A549 (cell line): ENCODE measurements around the gene ANK2. TPM values are rescaled to one million over a fixed set of nuclear protein-coding genes. Genes with fewer than 3 reads are reported as not detected.
A peak's percentile ranks its signal among the peaks of the same experiment; 100 is the strongest.

ENCODE experiments used
- ATAC-seq, 2 experiments: fragments of 200-7000 bp in 1 of 2; fragments of >200 bp in 1 of 2; cut with Nextera tagmentation in 1 of 2; cut with Tn5 transposase in 1 of 2; 3 replicates each; pipeline versions ENCODE4 v1.8.0 to v1.9.1; 2018 to 2020; ENCODE audit warnings: mild to moderate bottlenecking in 1 of 2, moderate library complexity in 1 of 2
- CTCF ChIA-PET: fragments of 300-600 bp; sonication (Branson Sonifier 250); formaldehyde crosslinking; extraction: SDS; loops from one replicate; lab custom pipeline; 2021; ENCODE audit warnings: antibody characterized with exemption, inconsistent platforms; lab: Yijun Ruan, JAX
- POLR2A ChIA-PET: fragments of 350-600 bp; formaldehyde crosslinking; extraction: SDS; loops from one replicate; lab custom pipeline; 2021; ENCODE audit warnings: antibody characterized with exemption, inconsistent platforms; lab: Yijun Ruan, JAX
- DNase-seq, 2 experiments: peaks; one replicate each; pipeline versions ENCODE4 v3.0.0 to v3.0.0-alpha.2; 2011 to 2016; ENCODE audit warnings: low read depth in 1 of 2, low spot score in 1 of 2
- FAIRE-seq: peaks from 2 replicates; lab custom pipeline; 2011; peaks lifted over from hg19 to GRCh38; lab: Jason Lieb, UNC
- H3K27ac ChIP-seq, 2 experiments: fragments of >200 bp; sonication (Bioruptor Twin); formaldehyde crosslinking; 3 replicates each; pipeline ENCODE4 v1.5.1; 2016 to 2017
- H3K4me1 ChIP-seq: fragments of >200 bp; sonication (Bioruptor Twin); formaldehyde crosslinking; 3 replicates; pipeline ENCODE4 v1.6.1; 2016
- H3K4me2 ChIP-seq: fragments of >200 bp; sonication (Bioruptor Twin); formaldehyde crosslinking; 3 replicates; pipeline ENCODE4 v1.6.1; 2016
- H3K4me3 ChIP-seq: fragments of >200 bp; sonication (Bioruptor Twin); formaldehyde crosslinking; 3 replicates; pipeline ENCODE4 v1.5.1; 2016
- H3K9me3 ChIP-seq: fragments of >200 bp; sonication (Bioruptor Twin); formaldehyde crosslinking; 3 replicates; pipeline ENCODE4 v1.6.1; 2016
- ATOH8 ChIP-seq: fragments of 250-450 bp; sonication (Bioruptor Pico); IDR thresholded peaks from 2 replicates; pipeline ENCODE4 v1.5.0; 2020; ENCODE audit warnings: low read depth, mild to moderate bottlenecking, moderate library complexity
- BHLHE40 ChIP-seq: IDR thresholded peaks from 2 replicates; pipeline ENCODE4 v1.6.1; 2012; ENCODE audit warnings: low read depth, low read length, inconsistent platforms
- CBX2 ChIP-seq: fragments of 200-600 bp; sonication (generic); IDR thresholded peaks from 2 replicates; pipeline ENCODE4 v1.6.1; 2016; ENCODE audit warnings: low read depth, mild to moderate bottlenecking, borderline replicate concordance
- CHD2 ChIP-seq: fragments of 150-350 bp; IDR thresholded peaks from 2 replicates; pipeline ENCODE4 v1.6.1; 2014; ENCODE audit warnings: low read length; ENCODE audit not compliant: partially characterized antibody
- CTCF ChIP-seq: fragments of >200 bp; sonication (Bioruptor Twin); formaldehyde crosslinking; IDR thresholded peaks from 3 replicates; pipeline ENCODE4 v1.5.1; 2016
- EHF ChIP-seq: fragments of 250-450 bp; sonication (Bioruptor Pico); IDR thresholded peaks from 2 replicates; pipeline ENCODE4 v1.5.0; 2020; ENCODE audit warnings: mild to moderate bottlenecking
- FOSL2 ChIP-seq, 2 experiments: fragments of 450-650 bp in 1 of 2; fragments of >200 bp in 1 of 2; sonication (Bioruptor Twin) in 1 of 2; formaldehyde crosslinking; IDR thresholded peaks; 2 replicates each; pipeline versions ENCODE4 v1.5.0 to v1.6.1; 2016 to 2020; ENCODE audit warnings: mild to moderate bottlenecking in 1 of 2, moderate library complexity in 1 of 2
- HMGXB4 ChIP-seq: fragments of 250-450 bp; sonication (Bioruptor Pico); IDR thresholded peaks from 2 replicates; pipeline ENCODE4 v1.5.0; 2021; ENCODE audit warnings: mild to moderate bottlenecking, moderate library complexity, borderline replicate concordance
- HOXB13 ChIP-seq: fragments of 250-450 bp; sonication (Bioruptor Pico); IDR thresholded peaks from 2 replicates; pipeline ENCODE4 v1.5.0; 2020; ENCODE audit warnings: low read depth, mild to moderate bottlenecking, moderate library complexity
- MAX ChIP-seq: IDR thresholded peaks from 2 replicates; pipeline ENCODE4 v1.6.1; 2012
- MAZ ChIP-seq: fragments of 150-350 bp; IDR thresholded peaks from 2 replicates; pipeline ENCODE4 v1.6.1; 2014; ENCODE audit warnings: antibody characterized with exemption, low read depth, low read length, borderline replicate concordance
- PHF8 ChIP-seq: fragments of 200-600 bp; sonication (generic); IDR thresholded peaks from 2 replicates; pipeline ENCODE4 v1.6.1; 2016; ENCODE audit warnings: low read depth, mild to moderate bottlenecking, antibody characterized with exemption, moderate library complexity, borderline replicate concordance
- POLR2A ChIP-seq: IDR thresholded peaks from 2 replicates; pipeline ENCODE4 v1.6.1; 2012; ENCODE audit warnings: mild to moderate bottlenecking, low read length
- POLR2AphosphoS2 ChIP-seq: conservative IDR thresholded peaks from 2 replicates; pipeline ENCODE4 v1.6.1; 2012; ENCODE audit warnings: low read length, improper control_type of control experiment, inconsistent platforms
- RAD21 ChIP-seq, 2 experiments: fragments of >200 bp in 1 of 2; sonication (Bioruptor Twin) in 1 of 2; formaldehyde crosslinking in 1 of 2; IDR thresholded peaks in 1 of 2; conservative IDR thresholded peaks in 1 of 2; 2 replicates in 1 of 2; 3 replicates in 1 of 2; pipeline ENCODE4 v1.6.1; 2012 to 2018; ENCODE audit warnings: inconsistent platforms in 1 of 2
- RCOR1 ChIP-seq: fragments of 150-350 bp; IDR thresholded peaks from 2 replicates; pipeline ENCODE4 v1.6.1; 2014; ENCODE audit warnings: antibody characterized with exemption, low read length, low read depth
- SMC3 ChIP-seq: fragments of >200 bp; sonication (Bioruptor Twin); formaldehyde crosslinking; IDR thresholded peaks from 3 replicates; pipeline ENCODE4 v1.6.1; 2018; ENCODE audit warnings: inconsistent platforms
- SREBF2 ChIP-seq: fragments of 450-650 bp; IDR thresholded peaks from 2 replicates; pipeline ENCODE4 v1.6.1; 2014; ENCODE audit warnings: mild to moderate bottlenecking, moderate library complexity
- TP53 ChIP-seq: fragments of 250-450 bp; sonication (Bioruptor Pico); IDR thresholded peaks from 2 replicates; pipeline ENCODE4 v1.5.0; 2021; ENCODE audit warnings: mild to moderate bottlenecking, moderate library complexity
- WGBS: methylation state at CpG from one replicate; pipeline ENCODE4 v1.1.6; 2017; ENCODE audit errors: missing lambda C conversion rate; 5-methylcytosine and 5-hydroxymethylcytosine counted together
- polyA plus RNA-seq, 4 experiments: library from polyadenylated mRNA; depleted of rRNA in 3 of 4; stranded (reverse); fragments of >200 nt; fragmentation: RNase III in 1 of 4; extraction: RNeasy Plus Mini Kit Qiagen cat#74134 plus additional on column Dnase treatment in 1 of 4; gene quantifications; 2 replicates in 3 of 4; 3 replicates in 1 of 4; pipeline ENCODE4 v1.2.3, GENCODE V29; 2011 to 2017

ANK2 gene
- polyA plus RNA-seq, 2 of the 4 experiments (the other 2 are of a cell fraction): 1.4 to 3.1 TPM

- CTCF ChIA-PET: no interaction called here
Observed at GRCh38 chr4:113094331-113094730, 44.9 kb downstream of the ANK2 start.

GRCh38 chr4:113094802-113095201, 45.3 kb downstream of the ANK2 start:
- Histone ChIP-seq H3K27ac (no peak overlapping the region), H3K4me2 (no peak overlapping the region), H3K9me3 (no peaks in the 10 kb centered on the region), H3K4me3 (no peak overlapping the region), H3K4me1 (no peaks in the 10 kb centered on the region)
- FAIRE-seq: no peak
- DNase-seq: peak; percentile 8 to 17
- POLR2A ChIA-PET: no interaction called here
- CTCF ChIA-PET: interaction anchor here (0.6 to 1.4 kb wide), 2 partner anchors 29 to 152 kb away, joined by 3 read pairs; no protein-coding TSS in a partner anchor
- ATAC-seq: no peak
- TF ChIP-seq CTCF (peak; percentile 65), POLR2AphosphoS2 (no peak), FOSL2 (IDR thresholded peaks at IDR 0.05) (no peak), FOSL2 (CRISPR knock-in tag; IDR thresholded peaks at IDR 0.05) (no peak), SREBF2 (no peak), SMC3 (peak; percentile 52; the same call in 2 of the 3 replicates), RAD21 (conservative IDR thresholded peaks at IDR 0.05 in 1 of 2, IDR thresholded peaks at IDR 0.05 in 1 of 2) (peak; percentile 61 to 73; a peak in 4 of 5 replicates)

More at GRCh38 chr4:113094331-113094730, 44.9 kb downstream of the ANK2 start:
- no peak overlapping the region for H3K27ac ChIP-seq
- H3K4me1 ChIP-seq: no peaks in the 10 kb centered on the region
- H3K9me3 ChIP-seq: no peaks in the 10 kb centered on the region
- ATAC-seq: no peak
- no peak overlapping the region for H3K4me2 ChIP-seq
- WGBS: 66% methylated on average over 5 of the region's 5 CpGs
- no peak overlapping the region for H3K4me3 ChIP-seq
- no peak for FAIRE-seq
- TF ChIP-seq ATOH8: no peak
- DNase-seq: no peak
- POLR2A ChIA-PET: no interaction called here

GRCh38 chr4:113101669-113102068, 52.2 kb downstream of the ANK2 start:
- Histone ChIP-seq H3K4me3 (no peak overlapping the region), H3K27ac (no peak overlapping the region), H3K4me2 (no peak overlapping the region), H3K9me3 (no peaks in the 10 kb centered on the region), H3K4me1 (no peaks in the 10 kb centered on the region)
- no peak for TF ChIP-seq HOXB13 (CRISPR knock-in tag)
- no peak for TF ChIP-seq BHLHE40
- no peak for TF ChIP-seq RCOR1
- TF ChIP-seq CHD2: no peak
- TF ChIP-seq PHF8: no peak
- no peak for TF ChIP-seq CBX2
- TF ChIP-seq EHF (CRISPR knock-in tag): no peak
- TF ChIP-seq MAX: no peak
- TF ChIP-seq MAZ: no peak
- TF ChIP-seq HMGXB4 (CRISPR knock-in tag): no peak
- no peak for TF ChIP-seq POLR2A
- no peak for TF ChIP-seq TP53
- 25% methylated on average over 1 of the region's 1 CpG for WGBS
- FAIRE-seq: no peak
- ChIA-PET CTCF (no interaction called here), POLR2A (no interaction called here)
- no peak for DNase-seq
- ATAC-seq: no peak
